Activated effector memory CD4-positive, alpha-beta T cell treated with Interleukin-2 at 50 U/mL for 16 hours (primary cell): ENCODE data around the gene RASA3.
A peak's percentile ranks its signal among the peaks of the same experiment; 100 is the strongest.
"Not testable (repeated sequence)": the region's sequence is repeated elsewhere in the genome, so short reads cannot be mapped to it uniquely, and the experiment has no call there.

Source experiments
- DNase-seq: peaks from one replicate; pipeline ENCODE4 v3.0.0-alpha.2; 2020

RASA3 gene

DNA sequence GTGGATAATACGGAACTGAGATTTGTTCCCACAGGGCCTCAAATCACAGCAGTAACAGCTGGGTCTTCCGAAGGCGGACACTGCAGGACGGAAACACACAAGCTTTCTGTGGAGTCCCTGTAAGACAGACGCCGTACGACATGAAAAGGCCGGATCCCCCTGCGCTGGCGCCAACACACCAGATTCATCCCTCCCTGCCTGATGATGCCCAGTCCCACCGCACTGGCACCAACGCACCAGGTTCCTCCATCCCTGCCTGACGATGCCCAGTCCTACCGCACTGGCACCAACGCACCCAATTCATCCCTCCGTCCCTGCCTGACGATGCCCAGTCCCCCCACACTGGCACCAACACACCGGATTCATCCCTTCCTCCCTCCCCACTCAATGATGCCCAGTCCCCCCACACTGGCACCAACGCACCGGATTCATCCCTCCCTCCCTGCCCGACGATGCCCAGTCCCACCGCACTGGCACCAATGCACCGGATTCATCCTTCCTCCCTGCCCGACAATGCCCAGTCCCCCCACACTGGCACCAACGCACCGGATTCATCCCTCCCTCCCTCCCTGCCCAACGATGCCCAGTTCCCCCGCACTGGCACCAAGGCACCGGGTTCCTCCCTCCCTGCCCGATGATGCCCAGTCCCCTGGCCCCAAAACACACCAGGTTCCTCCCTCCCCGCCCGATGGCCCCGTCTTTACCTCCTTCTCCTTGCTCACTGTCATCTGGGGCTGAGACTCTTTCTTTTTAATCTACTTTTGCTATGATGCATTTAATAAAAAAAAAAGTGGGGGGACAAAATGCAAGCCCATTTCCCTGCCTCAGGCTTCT is 55.1 kb downstream of the RASA3 start:
- no peak for DNase-seq

DNA sequence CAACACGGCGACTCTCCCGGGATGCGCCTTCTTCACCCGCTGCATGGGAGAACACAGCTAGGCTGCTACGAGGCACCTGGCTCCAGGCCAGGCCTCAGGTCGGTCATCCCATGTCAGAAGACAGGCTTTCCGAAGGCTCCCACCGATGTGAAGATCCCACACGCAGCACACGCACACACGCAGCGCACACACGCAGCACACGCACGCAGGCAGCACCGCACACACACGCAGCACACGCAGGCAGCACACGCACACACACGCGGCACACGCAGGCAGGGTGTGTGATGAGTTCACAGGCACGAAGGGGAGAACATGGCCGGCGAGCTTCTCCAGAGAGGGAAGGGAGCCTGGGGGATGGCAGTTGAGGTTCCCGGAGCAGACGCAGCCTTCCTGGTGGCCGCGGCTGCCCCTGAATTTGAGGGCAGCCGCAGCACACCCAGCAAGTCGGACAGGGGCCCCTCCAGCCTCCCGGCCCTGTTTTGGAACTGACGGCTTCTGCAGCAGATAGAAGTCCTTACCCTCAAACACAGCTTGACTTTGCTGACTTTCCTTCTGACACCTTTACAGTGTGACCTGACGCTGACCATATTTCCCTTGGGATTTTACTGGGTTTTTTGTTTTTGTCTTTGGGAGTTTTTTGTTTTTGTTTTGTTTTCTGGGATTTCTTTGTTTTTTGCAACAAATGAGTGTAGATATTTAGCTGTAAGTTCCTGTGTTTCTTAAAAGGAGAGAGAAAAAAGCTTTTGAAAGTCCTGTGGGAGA is 55.9 kb downstream of the RASA3 start:
- DNase-seq = no peak

DNA sequence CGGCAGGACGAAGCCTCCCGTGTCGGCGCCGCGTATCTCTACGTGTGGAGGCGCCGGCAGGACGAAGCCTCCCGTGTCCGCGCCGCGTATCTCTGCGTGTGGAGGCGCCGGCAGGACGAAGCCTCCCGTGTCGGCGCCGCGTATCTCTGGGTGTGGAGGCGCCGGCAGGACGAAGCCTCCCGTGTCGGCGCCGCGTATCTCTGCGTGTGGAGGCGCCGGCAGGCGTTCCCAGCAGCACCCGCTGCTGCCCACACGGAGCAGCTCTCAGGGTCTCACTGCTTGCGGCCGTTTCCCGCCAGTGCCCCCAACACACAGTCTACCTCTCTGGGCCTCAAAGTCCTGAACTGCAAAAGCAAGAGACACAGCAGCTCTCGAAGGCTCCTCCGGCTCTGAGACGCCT is 56.6 kb downstream of the RASA3 start:
- not testable (repeated sequence) for DNase-seq

DNA sequence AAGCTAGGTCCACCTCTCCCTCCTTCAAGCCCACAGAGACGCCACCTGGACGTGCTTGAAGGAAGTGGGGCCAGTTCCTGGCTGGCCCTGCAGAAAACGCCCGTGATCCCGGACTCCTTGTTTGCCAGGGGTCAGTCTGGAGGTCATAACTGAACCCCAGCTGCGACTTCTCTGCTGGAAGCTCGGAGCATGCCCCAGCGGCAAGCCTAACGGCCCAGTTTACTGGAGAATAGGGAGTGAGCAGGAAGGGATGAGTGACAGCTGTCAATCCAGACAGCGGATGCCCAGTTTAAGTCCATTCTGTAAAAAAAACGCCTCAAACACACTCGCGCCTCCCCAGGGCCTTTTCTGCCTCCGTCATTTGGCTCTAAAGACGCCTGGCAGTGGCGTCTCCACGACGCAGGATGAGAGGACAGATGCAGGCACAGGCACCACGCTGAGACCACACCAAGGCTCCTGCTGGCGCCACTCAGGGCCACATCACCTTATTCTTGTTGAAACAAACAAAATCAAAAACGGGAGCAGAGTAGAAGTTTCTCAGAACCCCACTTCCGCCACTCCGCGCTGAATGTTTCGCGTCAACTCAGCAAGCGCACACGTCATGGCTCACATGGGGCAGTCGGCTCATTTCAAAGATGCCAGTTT is 57.6 kb downstream of the RASA3 start:
- DNase-seq = no peak

DNA sequence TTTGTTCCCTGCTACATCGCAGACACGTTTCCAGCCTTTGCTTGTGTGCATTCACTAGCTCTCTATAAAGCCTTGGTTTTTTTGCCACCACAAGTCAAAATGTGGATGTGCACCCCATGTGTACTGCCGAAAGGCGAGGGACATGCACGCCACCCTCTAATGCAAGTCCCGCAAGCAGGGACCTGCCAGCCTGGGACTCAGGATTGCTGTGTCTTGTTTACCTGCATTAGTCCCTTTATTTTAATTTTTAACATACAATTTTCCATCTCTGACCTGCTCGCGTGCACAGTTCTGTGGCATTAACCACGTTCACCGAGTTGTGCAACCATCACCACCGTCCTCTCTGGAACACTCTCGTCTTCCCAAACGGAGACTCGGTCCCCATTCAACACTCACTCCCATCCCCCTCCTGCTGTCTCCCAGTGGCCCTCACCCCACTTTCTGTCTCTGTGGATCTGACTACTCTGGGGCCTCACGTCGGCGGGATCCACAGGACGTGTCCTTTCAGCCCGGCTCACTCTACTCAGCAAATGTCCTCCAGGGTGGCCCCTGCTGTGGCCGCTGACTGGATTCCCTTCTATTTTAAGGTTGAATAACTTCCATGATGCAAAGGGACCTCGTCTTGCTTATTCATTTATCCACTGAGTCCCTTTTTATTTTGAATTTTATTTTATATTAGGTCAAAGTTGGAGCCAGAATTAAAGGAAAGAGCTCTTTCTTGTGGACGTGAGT is 58.4 kb downstream of the RASA3 start:
- DNase-seq = no peak

DNA sequence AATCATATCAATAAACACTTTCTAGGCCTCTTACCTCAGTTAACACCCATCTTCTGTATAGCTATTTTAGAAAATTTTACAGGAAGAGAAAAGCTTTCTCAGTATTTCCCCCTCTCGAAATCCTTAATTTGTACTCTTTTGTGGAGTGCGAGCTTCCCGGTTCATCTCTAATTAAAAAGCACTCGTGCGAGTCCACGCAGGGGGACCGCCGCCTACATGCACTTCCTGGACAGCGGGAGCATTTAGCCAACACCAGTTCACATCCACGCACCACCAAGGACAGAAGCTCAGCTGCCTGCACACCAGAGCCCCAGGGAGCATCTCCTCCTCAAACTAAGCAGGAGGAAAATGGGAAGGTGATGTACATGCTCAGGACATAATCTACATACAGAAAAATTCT is 60.0 kb downstream of the RASA3 start:
- no peak for DNase-seq

DNA sequence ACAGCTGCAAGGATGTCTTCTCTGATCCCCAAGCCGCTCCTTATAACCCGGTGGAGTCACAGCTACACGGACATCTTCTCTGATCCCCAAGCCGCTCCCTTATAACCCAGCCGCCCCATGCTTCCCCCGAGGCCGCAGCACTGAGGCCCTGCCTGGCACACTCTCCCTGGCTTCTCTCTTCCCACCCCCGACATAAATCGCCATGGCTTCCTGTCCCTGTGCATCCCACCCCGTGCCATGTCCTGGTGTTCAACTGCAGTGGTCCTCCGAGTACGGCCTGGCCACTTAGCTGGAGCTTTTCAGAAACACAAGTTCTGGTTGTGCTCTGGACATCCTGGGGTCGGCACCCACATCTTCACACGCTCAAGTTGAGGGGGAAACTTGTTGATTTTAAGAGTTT is 60.4 kb downstream of the RASA3 start:
- DNase-seq = no peak

DNA sequence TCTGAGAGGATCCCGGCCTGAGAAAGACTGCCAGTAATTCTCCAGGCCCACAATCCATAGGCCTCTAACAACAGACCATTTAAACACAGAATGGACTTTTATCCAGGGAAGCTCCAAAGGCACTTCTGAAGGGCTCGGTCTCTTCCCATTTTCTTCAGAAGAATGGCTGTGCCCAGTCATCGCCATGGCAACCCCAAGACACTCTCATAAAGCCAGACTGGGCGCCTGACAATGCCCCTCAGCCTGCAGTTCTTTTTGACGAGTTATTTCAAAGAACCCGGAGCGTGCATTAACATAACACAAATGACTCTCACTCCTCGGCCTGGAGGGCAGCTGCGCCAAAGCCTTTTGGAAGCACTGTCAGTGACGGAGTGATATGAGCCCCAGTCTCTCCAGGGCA is 61.0 kb downstream of the RASA3 start:
- no peak for DNase-seq

DNA sequence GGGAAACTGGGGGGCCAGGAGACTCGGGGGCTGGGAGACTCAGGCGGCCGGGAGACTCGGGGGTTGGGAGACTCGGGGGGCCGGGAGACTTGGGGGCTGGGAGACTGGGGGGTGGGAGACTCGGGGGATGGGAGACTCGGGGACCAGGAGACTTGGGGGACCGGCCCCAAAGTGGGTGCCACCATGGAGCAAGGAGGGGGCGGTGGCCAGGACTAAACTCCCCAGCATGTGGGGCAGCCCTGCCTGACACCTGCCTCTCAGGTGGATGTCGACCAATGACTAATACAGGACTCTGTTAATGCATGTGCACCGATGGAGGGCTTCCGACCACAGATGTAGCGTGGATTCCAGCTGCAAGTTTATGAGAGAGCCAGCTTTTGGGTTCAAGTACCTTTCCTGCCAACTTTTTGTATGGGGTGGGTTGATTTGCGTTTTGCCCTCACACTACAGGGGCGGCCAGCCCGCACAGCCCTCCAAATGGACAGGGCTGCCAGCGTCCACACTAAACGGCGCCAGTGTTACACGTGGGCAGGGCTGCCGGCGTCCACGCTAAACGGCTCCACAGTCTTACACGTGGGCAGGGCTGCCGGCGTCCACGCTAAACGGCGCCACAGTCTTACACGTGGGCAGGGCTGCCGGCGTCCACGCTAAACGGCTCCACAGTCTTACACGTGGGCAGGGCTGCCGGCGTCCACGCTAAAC is 62.2 kb downstream of the RASA3 start:
- DNase-seq = no peak

DNA sequence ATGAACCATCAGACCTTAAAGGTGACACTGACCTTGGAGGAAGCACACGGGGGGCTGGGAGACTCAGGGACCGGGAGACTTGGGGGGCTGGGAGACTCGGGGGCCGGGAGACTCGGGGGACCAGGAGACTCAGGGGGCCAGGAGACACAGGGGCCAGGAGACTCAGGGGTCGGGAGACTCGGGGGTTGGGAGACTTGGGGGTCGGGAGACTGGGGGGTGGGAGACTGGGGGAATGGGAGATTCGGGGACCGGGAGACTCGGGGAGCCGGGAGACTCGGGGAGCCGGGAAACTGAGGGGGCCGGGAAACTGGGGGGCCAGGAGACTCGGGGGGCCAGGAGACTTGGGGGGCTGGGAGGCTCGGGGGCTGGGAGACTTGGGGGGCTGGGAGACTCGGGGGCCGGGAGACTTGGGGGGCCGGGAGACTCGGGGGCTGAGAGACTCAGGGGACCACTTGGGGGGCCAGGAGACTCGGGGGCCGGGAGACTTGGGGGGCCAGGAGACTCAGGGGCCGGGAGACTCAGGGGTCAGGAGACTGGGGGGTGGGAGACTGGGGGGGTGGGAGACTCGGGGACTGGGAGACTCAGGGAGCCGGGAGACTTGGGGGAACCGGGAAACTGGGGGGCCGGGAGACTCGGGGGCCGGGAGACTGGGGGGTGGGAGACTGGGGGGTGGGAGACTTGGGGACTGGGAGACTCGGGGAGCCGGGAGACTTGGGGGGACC is 62.9 kb downstream of the RASA3 start:
- no peak for DNase-seq

DNA sequence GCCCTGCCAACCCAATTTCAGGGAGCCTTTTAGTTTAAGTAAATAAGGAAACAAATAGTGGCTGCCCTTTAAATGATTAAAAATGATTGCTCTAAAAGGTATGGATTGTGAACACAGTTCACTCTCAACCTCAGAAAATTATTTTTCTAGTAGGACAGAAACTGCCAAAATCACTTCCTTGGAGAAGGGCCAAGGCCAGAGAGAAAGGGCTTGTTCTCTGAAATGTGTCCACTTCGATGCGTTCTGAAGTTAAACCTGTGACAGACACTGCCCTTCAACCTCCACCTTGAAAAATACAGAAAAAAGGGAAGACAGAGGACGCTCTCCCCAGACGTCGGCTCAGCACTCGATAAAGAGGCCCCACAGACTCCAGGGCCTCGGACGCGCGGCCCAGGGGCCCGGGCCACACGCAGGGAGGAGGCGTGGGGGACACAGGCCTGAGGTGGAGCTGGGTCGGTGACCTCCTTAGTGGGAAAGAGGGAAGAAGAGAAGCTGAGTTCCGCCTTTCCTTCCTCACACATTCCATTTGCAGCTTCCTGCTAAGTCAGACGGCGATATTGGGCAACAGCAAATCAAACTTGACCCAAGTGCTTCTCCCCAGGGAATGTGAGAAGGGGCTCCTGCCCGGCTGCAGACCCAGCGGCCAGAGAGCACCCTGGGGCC is 63.6 kb downstream of the RASA3 start:
- DNase-seq = no peak

DNA sequence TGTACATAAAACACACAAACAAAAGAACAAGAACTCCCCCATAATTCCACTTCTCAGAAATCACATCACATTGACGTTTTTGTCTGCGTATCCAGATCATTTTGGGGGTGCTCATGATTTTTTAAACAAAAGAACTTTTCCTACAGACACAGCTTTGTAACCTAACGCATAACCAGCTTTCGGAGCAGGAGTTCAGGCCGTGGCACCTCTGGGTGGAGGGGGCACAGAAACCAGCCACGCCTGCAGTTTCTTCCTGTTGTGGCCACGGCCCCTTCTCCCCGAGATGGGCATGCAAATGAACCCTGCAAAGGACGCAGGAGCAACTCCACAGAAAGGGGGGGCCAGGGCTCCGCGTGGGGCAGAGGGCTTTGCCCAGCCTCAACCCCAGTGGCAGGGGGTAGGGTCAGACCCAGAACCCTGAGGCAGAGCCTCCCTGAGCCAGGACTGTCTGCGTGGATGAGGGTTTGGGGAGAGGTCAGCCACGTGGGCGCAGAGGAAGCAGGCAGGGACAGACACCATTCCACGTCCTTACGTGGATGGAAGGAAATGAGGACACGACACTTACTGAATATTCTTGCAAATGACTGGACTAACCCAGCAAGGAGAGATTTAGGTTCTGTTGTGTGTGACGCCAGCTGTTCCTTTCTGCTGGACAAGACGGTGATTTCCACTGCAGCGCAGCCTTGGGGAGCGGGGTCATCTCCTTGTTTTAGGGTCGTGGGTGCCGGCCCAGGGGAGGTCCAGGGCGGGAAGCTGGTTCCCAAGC is 64.4 kb downstream of the RASA3 start:
- peak; percentile 28 for DNase-seq

DNA sequence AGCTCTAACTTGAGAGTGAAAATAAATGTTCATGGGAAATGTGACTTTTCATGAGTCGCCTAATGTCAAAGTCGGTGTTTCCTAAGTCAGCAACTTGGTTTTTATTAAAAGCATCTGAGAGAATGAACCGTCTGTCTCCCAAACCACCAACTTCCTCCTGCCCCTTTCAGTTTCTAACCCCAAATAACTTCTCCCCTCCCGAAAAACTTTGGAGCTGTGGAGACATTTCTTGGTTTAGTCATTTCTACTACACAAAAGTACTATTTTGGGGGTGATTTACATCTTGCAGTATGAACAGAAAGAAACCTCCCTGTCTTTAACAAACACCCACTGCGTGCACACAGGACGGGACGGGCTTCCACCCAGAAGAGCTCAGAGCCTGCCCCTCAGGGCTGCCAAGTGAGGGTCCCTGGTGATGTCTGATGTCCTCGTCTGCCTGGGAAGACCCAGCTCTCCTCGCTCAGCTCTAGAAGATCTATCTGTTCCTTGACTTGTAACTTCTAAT is 65.0 kb downstream of the RASA3 start:
- no peak for DNase-seq

DNA sequence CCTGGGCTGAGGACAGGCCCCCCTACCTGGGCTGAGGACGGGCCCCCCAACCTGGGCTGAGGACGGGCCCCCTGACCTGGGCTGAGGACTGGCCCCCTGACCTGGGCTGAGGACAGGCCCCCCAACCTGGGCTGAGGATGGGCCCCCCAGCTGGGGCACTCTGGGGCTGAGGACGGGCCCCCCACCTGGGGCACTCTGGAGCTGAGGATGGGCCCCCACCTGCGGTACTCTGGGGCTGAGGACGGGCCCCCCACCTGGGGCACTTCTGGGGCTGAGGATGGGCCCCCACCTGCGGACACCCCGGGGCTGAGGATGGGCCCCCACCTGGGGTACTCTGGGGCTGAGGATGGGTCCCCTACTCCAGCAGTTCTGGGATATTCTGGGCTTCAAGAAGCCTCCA is 65.5 kb downstream of the RASA3 start:
- no peak for DNase-seq

DNA sequence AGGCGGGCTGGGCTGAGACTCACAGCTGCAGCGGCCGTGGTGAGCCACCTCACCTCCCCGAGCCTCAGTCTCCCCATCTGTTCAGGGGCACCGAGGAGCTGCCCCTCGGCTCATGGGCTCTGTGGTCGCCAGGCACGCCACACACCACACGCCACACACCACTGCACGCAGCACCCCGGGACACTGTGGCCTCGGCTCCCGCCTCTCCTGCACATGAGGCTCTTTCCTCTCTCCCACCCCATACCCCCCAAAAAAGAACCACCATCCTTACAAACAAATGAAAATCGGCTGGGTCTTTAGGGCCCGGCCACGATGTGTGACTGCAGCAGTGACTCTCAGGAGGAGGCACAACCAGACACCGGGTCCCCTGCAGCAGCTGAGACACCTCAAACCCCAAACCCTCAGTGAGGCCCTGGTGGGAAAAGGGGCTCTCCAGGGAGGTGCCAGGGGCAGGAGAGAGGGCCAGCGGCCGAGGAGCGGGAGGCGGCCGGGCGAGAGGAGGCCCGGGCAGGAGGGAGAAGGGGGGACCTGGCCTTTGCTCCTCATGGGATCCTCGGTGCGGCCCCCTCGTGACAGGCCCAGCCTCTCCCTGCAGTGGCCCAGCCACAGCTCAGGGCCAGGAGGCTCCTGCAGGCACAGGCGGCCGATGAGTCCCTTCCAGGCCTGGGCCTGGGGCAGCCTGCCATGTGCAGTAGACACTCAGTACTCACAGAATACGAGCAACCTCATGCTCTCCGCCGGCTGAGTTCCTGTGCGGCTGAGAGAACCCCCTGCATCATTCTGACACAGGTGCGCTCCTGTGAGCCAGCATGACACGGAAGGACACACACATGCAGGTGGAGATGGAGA is 66.3 kb downstream of the RASA3 start:
- no peak for DNase-seq

DNA sequence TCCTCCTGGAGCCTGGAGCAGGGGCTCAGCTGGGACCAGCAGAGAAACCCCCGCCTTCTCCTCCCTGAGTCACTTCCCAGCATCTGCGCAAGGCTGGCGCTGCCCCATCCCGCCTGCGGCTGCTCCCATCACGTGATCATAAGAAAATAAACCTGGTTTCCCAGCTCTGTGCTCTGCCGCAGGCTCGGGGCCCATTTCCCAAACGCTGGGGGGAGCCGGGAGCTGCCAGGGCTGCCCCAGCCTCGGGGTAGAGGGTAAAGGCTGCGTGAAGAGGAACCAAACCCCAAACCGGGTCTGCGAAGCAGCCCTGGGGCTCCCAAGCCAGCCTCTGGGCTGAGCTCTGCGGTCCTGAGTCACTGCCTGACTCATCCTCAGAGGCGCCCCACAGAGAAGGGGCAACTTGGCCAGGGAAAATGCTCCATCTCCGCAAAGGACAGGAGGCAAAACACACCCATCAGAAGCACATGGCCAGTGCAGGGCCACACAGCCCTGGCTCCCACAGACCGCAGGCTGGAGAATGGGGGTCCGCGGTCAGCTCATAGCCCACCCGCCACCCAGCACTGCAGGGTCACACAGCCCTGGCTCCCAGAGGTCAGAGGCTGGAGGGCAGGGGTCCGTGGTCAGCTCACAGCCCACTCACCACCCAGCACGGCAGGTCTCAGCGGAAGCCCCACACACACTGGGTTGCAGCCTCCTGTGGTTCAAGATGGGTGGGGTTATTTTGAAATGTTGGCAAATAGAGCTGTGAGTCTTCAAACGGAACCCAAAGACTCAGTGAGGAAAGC is 67.1 kb downstream of the RASA3 start:
- DNase-seq = peak; percentile 64

DNA sequence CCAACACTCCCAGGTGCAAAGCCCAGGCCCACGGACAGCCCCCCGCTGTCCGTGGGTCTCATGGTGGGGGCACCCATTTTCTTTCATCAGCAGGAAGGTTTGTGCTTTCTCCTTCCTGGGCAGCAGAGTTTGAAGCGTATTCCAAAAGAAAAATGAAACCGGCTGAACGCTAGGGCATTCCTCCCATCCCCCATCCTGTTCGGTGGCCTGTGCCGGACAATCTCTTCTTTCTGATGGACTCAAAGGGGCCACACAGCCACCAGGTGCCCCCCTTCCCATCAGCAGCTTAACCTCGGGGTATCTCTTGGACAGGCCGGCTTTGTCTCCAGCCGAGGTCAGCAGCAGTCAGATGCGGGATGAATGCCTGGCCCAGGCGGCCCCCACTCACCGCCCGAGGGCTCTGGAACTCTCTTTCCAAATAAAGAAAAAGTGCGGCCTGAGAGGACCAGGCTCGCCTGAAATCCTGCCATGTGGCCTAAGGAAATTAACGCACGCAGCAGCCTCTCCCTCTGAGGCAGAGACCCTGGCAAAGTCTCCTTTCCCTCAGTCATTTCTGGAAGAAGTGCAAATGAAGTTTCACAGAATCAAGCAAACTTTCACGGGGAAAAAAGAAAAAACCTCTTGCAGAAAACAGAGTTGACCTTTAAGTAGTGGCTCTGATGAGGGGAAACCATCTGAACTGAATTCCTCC is 67.8 kb downstream of the RASA3 start:
- no peak for DNase-seq
